ENCODE results near the gene E2F3. TPM values are rescaled to one million over a fixed set of nuclear protein-coding genes. Genes with fewer than 3 reads are reported as not detected.

The E2F3 gene
- total RNA-seq, 6 experiments from 2014 or later, result 1.1 to 6.3 (median 4.1) TPM

GRCh38 chr6:20432692-20433091, 31.0 kb downstream of the E2F3 start:
- Histone ChIP-seq H3K4me3 (no peak overlapping the region), H3K4me1 (peaks cover 0 to 6% (median 0%) of the 10 kb centered on the region in 4 donors), H3K27me3 (no peaks in the 10 kb centered on the region), H3K36me3 (no peaks in the 10 kb centered on the region), H3K9me3 (no peaks in the 10 kb centered on the region), H3K27ac (no peak overlapping the region)
- DNase-seq (no peak), ATAC-seq (no peak)
- TF ChIP-seq POLR2A (IDR thresholded peaks at IDR 0.05), result no peak
- no peak for TF ChIP-seq CTCF (IDR thresholded peaks at IDR 0.05)
- intact Hi-C loops (cut with DNase I), result no loop called here
- 96% methylated on average over 4 of the region's 5 CpGs for WGBS (ENCODE audit: insufficient coverage, low coverage, low lambda C conversion rate, missing lambda C conversion rate)

- WGBS (ENCODE audit: insufficient coverage, low coverage, low lambda C conversion rate, missing lambda C conversion rate), result 91% methylated on average over 3 of the region's 3 CpGs
Measured at GRCh38 chr6:20433321-20433720, 31.6 kb downstream of the E2F3 start.

GRCh38 chr6:20433929-20434328, 32.2 kb downstream of the E2F3 start:
- ATAC-seq (no peak), DNase-seq (no peak)
- intact Hi-C loops (cut with DNase I), result no loop called here
- WGBS (ENCODE audit: insufficient coverage, low coverage, low lambda C conversion rate, missing lambda C conversion rate), result 82% methylated on average over 2 of the region's 2 CpGs
- Histone ChIP-seq H3K36me3 (no peaks in the 10 kb centered on the region), H3K27me3 (no peaks in the 10 kb centered on the region), H3K4me1 (no peaks in the 10 kb centered on the region), H3K9me3 (no peaks in the 10 kb centered on the region), H3K4me3 (no peak overlapping the region), H3K27ac (no peak overlapping the region)
- TF ChIP-seq CTCF (IDR thresholded peaks at IDR 0.05), result no peak
- TF ChIP-seq POLR2A (IDR thresholded peaks at IDR 0.05), result no peak

More at GRCh38 chr6:20433321-20433720, 31.6 kb downstream of the E2F3 start:
- H3K36me3 ChIP-seq, result no peaks in the 10 kb centered on the region
- H3K4me3 ChIP-seq, result no peak overlapping the region
- H3K27ac ChIP-seq, result no peak overlapping the region
- TF ChIP-seq POLR2A (IDR thresholded peaks at IDR 0.05) (no peak), CTCF (IDR thresholded peaks at IDR 0.05) (no peak)
- ATAC-seq (no peak), DNase-seq (no peak)
- intact Hi-C loops (cut with DNase I), result no loop called here
- H3K4me1 ChIP-seq, result no peaks in the 10 kb centered on the region
- no peaks in the 10 kb centered on the region for H3K9me3 ChIP-seq
- no peaks in the 10 kb centered on the region for H3K27me3 ChIP-seq

- Histone ChIP-seq H3K27me3 (no peaks in the 10 kb centered on the region), H3K36me3 (no peaks in the 10 kb centered on the region), H3K9me3 (no peaks in the 10 kb centered on the region), H3K4me1 (no peaks in the 10 kb centered on the region), H3K27ac (no peak overlapping the region), H3K4me3 (no peak overlapping the region)
- no peak for TF ChIP-seq CTCF (IDR thresholded peaks at IDR 0.05)
- TF ChIP-seq POLR2A (IDR thresholded peaks at IDR 0.05), result no peak
- DNase-seq (no peak), ATAC-seq (no peak)
- intact Hi-C loops (cut with DNase I), result no loop called here
- 100% methylated on average over 2 of the region's 6 CpGs for WGBS (ENCODE audit: insufficient coverage, low coverage, low lambda C conversion rate, missing lambda C conversion rate)
Measured at GRCh38 chr6:20434766-20435165, 33.1 kb downstream of the E2F3 start.

GRCh38 chr6:20436719-20437118, 35.0 kb downstream of the E2F3 start:
- 100% methylated on average over 1 of the region's 2 CpGs for WGBS (ENCODE audit: insufficient coverage, low coverage, low lambda C conversion rate, missing lambda C conversion rate)
- ATAC-seq (no peak), DNase-seq (no peak)
- Histone ChIP-seq H3K36me3 (no peaks in the 10 kb centered on the region), H3K4me1 (peaks cover 0 to 2% (median 0%) of the 10 kb centered on the region in 4 donors), H3K9me3 (no peaks in the 10 kb centered on the region), H3K27ac (no peak overlapping the region), H3K27me3 (no peaks in the 10 kb centered on the region), H3K4me3 (no peak overlapping the region)
- no peak for TF ChIP-seq CTCF (IDR thresholded peaks at IDR 0.05)
- no peak for TF ChIP-seq POLR2A (IDR thresholded peaks at IDR 0.05)
- intact Hi-C loops (cut with DNase I), result no loop called here

Measured in right lobe of liver (tissue), 6 donors.